K562 (cell line): ENCODE results near the gene SLC23A2.

Source experiments
- BRCA1 ChIP-seq, 2 experiments: fragments of 450-650 bp in 1 of 2; sonication (generic) in 1 of 2; formaldehyde crosslinking in 1 of 2; IDR thresholded peaks; 2 replicates each; pipeline versions ENCODE4 v1.5.0 to v1.6.1; 2017 to 2020; ENCODE audit warnings: mild to moderate bottlenecking in 1 of 2, missing genetic modification reagents in 1 of 2
- CREM ChIP-seq: IDR thresholded peaks from 2 replicates; pipeline ENCODE4 v1.6.1; 2014; ENCODE audit warnings: antibody characterized with exemption, low read depth
- HDGF ChIP-seq: fragments of 450-650 bp; IDR thresholded peaks from 2 replicates; pipeline ENCODE4 v1.6.1; 2016
- ILK ChIP-seq: fragments of 450-650 bp; IDR thresholded peaks from 2 replicates; pipeline ENCODE4 v1.6.1; 2016; ENCODE audit warnings: missing genetic modification characterization, low read depth, mild to moderate bottlenecking, missing compliant biosample characterization, moderate library complexity, borderline replicate concordance
- JUNB ChIP-seq: fragments of 450-650 bp; formaldehyde crosslinking; conservative IDR thresholded peaks from 2 replicates; pipeline ENCODE4 v1.4.0; 2020; ENCODE audit warnings: mild to moderate bottlenecking
- RFX5 ChIP-seq: IDR thresholded peaks from 2 replicates; pipeline ENCODE4 v1.6.1; 2011; ENCODE audit warnings: low read depth, mild to moderate bottlenecking, improper control_type of control experiment, low read length
- ZNF24 ChIP-seq: fragments of 450-650 bp; IDR thresholded peaks from 2 replicates; pipeline ENCODE4 v1.6.1; 2016
- ZNF766 ChIP-seq: fragments of 200-800 bp; sonication (Bioruptor generic); conservative IDR thresholded peaks from 2 replicates; pipeline ENCODE4 v1.6.1; 2016; ENCODE audit warnings: missing genetic modification characterization, missing compliant biosample characterization
- ZZZ3 ChIP-seq: fragments of 450-650 bp; IDR thresholded peaks from 2 replicates; pipeline ENCODE4 v1.6.1; 2016; ENCODE audit warnings: antibody characterized with exemption, mild to moderate bottlenecking, moderate library complexity
- TF ChIP-seq, protein P1 (sequence below), 3 experiments: IDR thresholded peaks in 2 of 3; conservative IDR thresholded peaks in 1 of 3; 2 replicates each; pipeline ENCODE4 v1.5.1; 2011 to 2012; ENCODE audit warnings: low read length in 3 of 3, mild to moderate bottlenecking in 3 of 3, control low read depth in 2 of 3, improper control_type of control experiment in 1 of 3, inconsistent platforms in 1 of 3, low read depth in 1 of 3, mixed read lengths in 1 of 3, moderate library complexity in 1 of 3; ENCODE audit not compliant: insufficient read depth in 2 of 3
- TF ChIP-seq, protein P2 (sequence below): fragments of 450-650 bp; formaldehyde crosslinking; IDR thresholded peaks from 2 replicates; pipeline ENCODE4 v1.4.0; 2022; ENCODE audit warnings: missing genetic modification characterization
- TF ChIP-seq, protein P3 (sequence below): fragments of 450-650 bp; formaldehyde crosslinking; IDR thresholded peaks from 2 replicates; pipeline ENCODE4 v1.4.0; 2022; ENCODE audit warnings: mild to moderate bottlenecking, moderate library complexity

DNA sequence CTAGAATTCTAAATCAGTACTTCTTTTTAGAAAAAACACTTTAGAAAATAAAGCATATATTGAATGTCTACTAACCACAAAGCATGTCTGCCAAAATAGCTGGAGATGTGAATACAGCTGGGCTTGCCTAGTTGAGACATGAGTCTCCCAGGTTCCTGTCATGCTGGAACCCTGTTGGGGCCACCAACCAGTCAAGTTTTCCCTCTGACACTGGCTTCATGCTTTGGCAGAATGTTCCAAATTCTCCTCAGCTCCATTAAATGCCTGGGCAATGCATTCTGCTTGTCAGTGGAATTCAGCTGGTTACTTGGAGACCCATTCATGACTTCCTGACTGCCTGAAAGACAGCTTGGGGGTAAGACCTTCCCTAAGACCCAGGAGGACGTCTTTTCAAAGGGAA is 192.4 kb downstream of the SLC23A2 start:
- TF ChIP-seq, protein P1, sequence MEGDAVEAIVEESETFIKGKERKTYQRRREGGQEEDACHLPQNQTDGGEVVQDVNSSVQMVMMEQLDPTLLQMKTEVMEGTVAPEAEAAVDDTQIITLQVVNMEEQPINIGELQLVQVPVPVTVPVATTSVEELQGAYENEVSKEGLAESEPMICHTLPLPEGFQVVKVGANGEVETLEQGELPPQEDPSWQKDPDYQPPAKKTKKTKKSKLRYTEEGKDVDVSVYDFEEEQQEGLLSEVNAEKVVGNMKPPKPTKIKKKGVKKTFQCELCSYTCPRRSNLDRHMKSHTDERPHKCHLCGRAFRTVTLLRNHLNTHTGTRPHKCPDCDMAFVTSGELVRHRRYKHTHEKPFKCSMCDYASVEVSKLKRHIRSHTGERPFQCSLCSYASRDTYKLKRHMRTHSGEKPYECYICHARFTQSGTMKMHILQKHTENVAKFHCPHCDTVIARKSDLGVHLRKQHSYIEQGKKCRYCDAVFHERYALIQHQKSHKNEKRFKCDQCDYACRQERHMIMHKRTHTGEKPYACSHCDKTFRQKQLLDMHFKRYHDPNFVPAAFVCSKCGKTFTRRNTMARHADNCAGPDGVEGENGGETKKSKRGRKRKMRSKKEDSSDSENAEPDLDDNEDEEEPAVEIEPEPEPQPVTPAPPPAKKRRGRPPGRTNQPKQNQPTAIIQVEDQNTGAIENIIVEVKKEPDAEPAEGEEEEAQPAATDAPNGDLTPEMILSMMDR (IDR thresholded peaks at IDR 0.05 in 2 of 3, conservative IDR thresholded peaks at IDR 0.05 in 1 of 3; ENCODE audit: insufficient read depth in 2 of 3, low read depth in 1 of 3, low read length in 3 of 3), result no peak
- TF ChIP-seq ZZZ3, result no peak
- no peak for TF ChIP-seq ZNF766
- no peak for TF ChIP-seq ILK
- TF ChIP-seq, protein P2, sequence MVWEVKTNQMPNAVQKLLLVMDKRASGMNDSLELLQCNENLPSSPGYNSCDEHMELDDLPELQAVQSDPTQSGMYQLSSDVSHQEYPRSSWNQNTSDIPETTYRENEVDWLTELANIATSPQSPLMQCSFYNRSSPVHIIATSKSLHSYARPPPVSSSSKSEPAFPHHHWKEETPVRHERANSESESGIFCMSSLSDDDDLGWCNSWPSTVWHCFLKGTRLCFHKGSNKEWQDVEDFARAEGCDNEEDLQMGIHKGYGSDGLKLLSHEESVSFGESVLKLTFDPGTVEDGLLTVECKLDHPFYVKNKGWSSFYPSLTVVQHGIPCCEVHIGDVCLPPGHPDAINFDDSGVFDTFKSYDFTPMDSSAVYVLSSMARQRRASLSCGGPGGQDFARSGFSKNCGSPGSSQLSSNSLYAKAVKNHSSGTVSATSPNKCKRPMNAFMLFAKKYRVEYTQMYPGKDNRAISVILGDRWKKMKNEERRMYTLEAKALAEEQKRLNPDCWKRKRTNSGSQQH (CRISPR knock-in tag), result no peak
- TF ChIP-seq, protein P3, sequence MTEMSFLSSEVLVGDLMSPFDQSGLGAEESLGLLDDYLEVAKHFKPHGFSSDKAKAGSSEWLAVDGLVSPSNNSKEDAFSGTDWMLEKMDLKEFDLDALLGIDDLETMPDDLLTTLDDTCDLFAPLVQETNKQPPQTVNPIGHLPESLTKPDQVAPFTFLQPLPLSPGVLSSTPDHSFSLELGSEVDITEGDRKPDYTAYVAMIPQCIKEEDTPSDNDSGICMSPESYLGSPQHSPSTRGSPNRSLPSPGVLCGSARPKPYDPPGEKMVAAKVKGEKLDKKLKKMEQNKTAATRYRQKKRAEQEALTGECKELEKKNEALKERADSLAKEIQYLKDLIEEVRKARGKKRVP, result no peak
- no peak for TF ChIP-seq RFX5
- no peak for TF ChIP-seq JUNB
- TF ChIP-seq ZNF24, result no peak
- no peak for TF ChIP-seq HDGF
- TF ChIP-seq BRCA1 (IDR thresholded peaks at IDR 0.05), result no peak
- TF ChIP-seq BRCA1 (CRISPR knock-in tag; IDR thresholded peaks at IDR 0.05), result no peak
- TF ChIP-seq CREM, result no peak
